GM23338 (cell line): ENCODE results near the gene ERBB4. TPM values are rescaled to one million over a fixed set of nuclear protein-coding genes. Genes with fewer than 3 reads are reported as not detected.

Source experiments
- ATAC-seq: fragments of 200-7000 bp; cut with Tn5 transposase; 3 replicates; pipeline ENCODE4 v1.9.1; 2020
- DNase-seq: peaks from one replicate; pipeline ENCODE4 v3.0.0-alpha.2; 2015; ENCODE audit warnings: low spot score
- H2AFZ ChIP-seq: fragments of 200-600 bp; sonication (generic); 2 replicates; pipeline ENCODE4 v1.8.0; 2016; ENCODE audit warnings: antibody characterized with exemption, mild to moderate bottlenecking, moderate library complexity
- H3F3A ChIP-seq: fragments of 200-600 bp; sonication (generic); replicated peaks from 2 replicates; pipeline ENCODE4 v1.8.0; 2017; ENCODE audit warnings: antibody characterized with exemption, mixed run types, low read depth
- H3K27ac ChIP-seq: fragments of 200-600 bp; sonication (generic); 2 replicates; pipeline ENCODE4 v1.6.1; 2016; ENCODE audit warnings: low read depth
- H3K27me3 ChIP-seq: fragments of 200-600 bp; sonication (generic); 2 replicates; pipeline ENCODE4 v1.8.0; 2016; ENCODE audit warnings: mild to moderate bottlenecking, mixed run types, moderate library complexity; ENCODE audit not compliant: insufficient read depth
- H3K36me3 ChIP-seq: fragments of 200-600 bp; sonication (generic); 2 replicates; pipeline ENCODE4 v1.8.0; 2016; ENCODE audit warnings: mild to moderate bottlenecking; ENCODE audit not compliant: insufficient read depth
- H3K4me1 ChIP-seq: fragments of 200-600 bp; sonication (generic); 2 replicates; pipeline ENCODE4 v1.8.0; 2016; ENCODE audit warnings: mild to moderate bottlenecking, moderate library complexity; ENCODE audit not compliant: insufficient read depth
- H3K4me2 ChIP-seq: fragments of 200-600 bp; sonication (generic); 2 replicates; pipeline ENCODE4 v1.7.1; 2017; ENCODE audit warnings: mixed run types
- H3K4me3 ChIP-seq: fragments of 200-600 bp; sonication (generic); 2 replicates; pipeline ENCODE4 v1.6.1; 2016; ENCODE audit warnings: mixed run types
- H3K79me2 ChIP-seq: fragments of 200-600 bp; sonication (generic); replicated peaks from 2 replicates; pipeline ENCODE4 v1.8.0; 2017; ENCODE audit warnings: mild to moderate bottlenecking; ENCODE audit not compliant: insufficient read depth
- H3K9me2 ChIP-seq: fragments of 200-600 bp; sonication (generic); 2 replicates; pipeline ENCODE4 v1.8.0; 2017; ENCODE audit not compliant: insufficient read depth
- H4K20me1 ChIP-seq: fragments of 200-600 bp; sonication (generic); replicated peaks from 2 replicates; pipeline ENCODE4 v1.8.0; 2017; ENCODE audit warnings: mild to moderate bottlenecking; ENCODE audit not compliant: insufficient read depth
- H3K27ac Mint-ChIP-seq: 2 replicates; pipeline ENCODE4 v1.8.0; 2020; ENCODE audit warnings: inconsistent platforms, mild to moderate bottlenecking, moderate library complexity, mixed read lengths
- H3K27me3 Mint-ChIP-seq: 3 replicates; pipeline ENCODE4 v1.8.0; 2022; ENCODE audit warnings: low read depth, mild to moderate bottlenecking, moderate library complexity, mixed read lengths, inconsistent platforms; ENCODE audit not compliant: insufficient read depth, poor library complexity
- H3K36me3 Mint-ChIP-seq: 3 replicates; pipeline ENCODE4 v1.8.0; 2021; ENCODE audit warnings: low read depth, mild to moderate bottlenecking, inconsistent platforms, moderate library complexity, mixed read lengths
- H3K4me1 Mint-ChIP-seq: 3 replicates; pipeline ENCODE4 v1.8.0; 2020; ENCODE audit warnings: mild to moderate bottlenecking, inconsistent platforms, mixed read lengths
- H3K4me3 Mint-ChIP-seq: 3 replicates; pipeline ENCODE4 v1.8.0; 2021; ENCODE audit warnings: moderate library complexity, mild to moderate bottlenecking, inconsistent platforms, mixed read lengths
- H3K9me3 Mint-ChIP-seq: 3 replicates; pipeline ENCODE4 v1.8.0; 2020; ENCODE audit warnings: moderate library complexity, mild to moderate bottlenecking, inconsistent platforms, mixed read lengths
- CREB1 ChIP-seq: fragments of 250-450 bp; sonication (Bioruptor Pico); IDR thresholded peaks from 2 replicates; pipeline ENCODE4 v1.5.0; 2020; ENCODE audit warnings: low read depth, mild to moderate bottlenecking, moderate library complexity
- EZH2 ChIP-seq: fragments of 200-600 bp; sonication (generic); IDR thresholded peaks from one replicate; pipeline ENCODE4 v1.8.0; 2017; ENCODE audit warnings: antibody characterized with exemption, mild to moderate bottlenecking, low read depth; ENCODE audit not compliant: unreplicated experiment
- EZH2phosphoT487 ChIP-seq: fragments of 200-600 bp; sonication (generic); IDR thresholded peaks from one replicate; pipeline ENCODE4 v1.8.1; 2018; ENCODE audit warnings: antibody characterized with exemption; ENCODE audit not compliant: unreplicated experiment
- JUNB ChIP-seq: IDR thresholded peaks from one replicate; pipeline ENCODE4 v1.6.1; 2016; ENCODE audit warnings: antibody characterized with exemption; ENCODE audit not compliant: unreplicated experiment
- NANOG ChIP-seq: IDR thresholded peaks from 2 replicates; pipeline ENCODE4 v1.6.1; 2016; ENCODE audit warnings: antibody characterized with exemption, borderline replicate concordance
- POLR2AphosphoS5 ChIP-seq: IDR thresholded peaks from 2 replicates; pipeline ENCODE4 v1.6.1; 2016; ENCODE audit warnings: antibody characterized with exemption, low read depth
- STAT1 ChIP-seq: IDR thresholded peaks from one replicate; pipeline ENCODE4 v1.6.1; 2016; ENCODE audit warnings: antibody characterized with exemption; ENCODE audit not compliant: unreplicated experiment
- ZNF114 ChIP-seq: fragments of 250-450 bp; sonication (Bioruptor Pico); IDR thresholded peaks from 2 replicates; pipeline ENCODE4 v1.5.0; 2020; ENCODE audit warnings: mild to moderate bottlenecking, moderate library complexity
- ZNF331 ChIP-seq: fragments of 250-450 bp; sonication (Bioruptor Pico); IDR thresholded peaks from 2 replicates; pipeline ENCODE4 v1.5.0; 2020; ENCODE audit warnings: low read depth, mild to moderate bottlenecking, moderate library complexity
- polyA plus RNA-seq: library from polyadenylated mRNA; unstranded; fragments of >200 nt; fragmentation: Nextera tagmentation; extraction: Ambion mirVana; gene quantifications from 2 replicates; pipeline ENCODE4 v1.2.1, GENCODE V29; 2016
- total RNA-seq: library from RNA; depleted of rRNA; stranded (reverse); fragments of >200 nt; shearing (Covaris generic); gene quantifications from 2 replicates; pipeline ENCODE4 v1.2.3, GENCODE V29; 2014
- TF ChIP-seq, protein P1 (sequence below): fragments of 250-450 bp; sonication (Bioruptor Pico); IDR thresholded peaks from 2 replicates; pipeline ENCODE4 v1.5.0; 2020; ENCODE audit warnings: mild to moderate bottlenecking, moderate library complexity
- TF ChIP-seq, protein P2 (sequence below): IDR thresholded peaks from 2 replicates; pipeline ENCODE4 v1.6.1; 2016; ENCODE audit warnings: antibody characterized with exemption
- TF ChIP-seq, protein P3 (sequence below): IDR thresholded peaks from one replicate; pipeline ENCODE4 v1.6.1; 2018; ENCODE audit warnings: antibody characterized with exemption; ENCODE audit not compliant: unreplicated experiment
- TF ChIP-seq, protein P4 (sequence below), 2 experiments: fragments of 200-600 bp in 1 of 2; sonication (generic) in 1 of 2; conservative IDR thresholded peaks; 2 replicates each; pipeline versions ENCODE4 v1.5.1 to v1.6.1; 2016 to 2017; ENCODE audit warnings: antibody characterized with exemption in 2 of 2, low read depth in 2 of 2, mild to moderate bottlenecking in 2 of 2, moderate library complexity in 1 of 2

Gene ERBB4
- total and polyA plus RNA-seq, 2 experiments from 2014 or later, result 0.73 to 1.1 TPM

DNA sequence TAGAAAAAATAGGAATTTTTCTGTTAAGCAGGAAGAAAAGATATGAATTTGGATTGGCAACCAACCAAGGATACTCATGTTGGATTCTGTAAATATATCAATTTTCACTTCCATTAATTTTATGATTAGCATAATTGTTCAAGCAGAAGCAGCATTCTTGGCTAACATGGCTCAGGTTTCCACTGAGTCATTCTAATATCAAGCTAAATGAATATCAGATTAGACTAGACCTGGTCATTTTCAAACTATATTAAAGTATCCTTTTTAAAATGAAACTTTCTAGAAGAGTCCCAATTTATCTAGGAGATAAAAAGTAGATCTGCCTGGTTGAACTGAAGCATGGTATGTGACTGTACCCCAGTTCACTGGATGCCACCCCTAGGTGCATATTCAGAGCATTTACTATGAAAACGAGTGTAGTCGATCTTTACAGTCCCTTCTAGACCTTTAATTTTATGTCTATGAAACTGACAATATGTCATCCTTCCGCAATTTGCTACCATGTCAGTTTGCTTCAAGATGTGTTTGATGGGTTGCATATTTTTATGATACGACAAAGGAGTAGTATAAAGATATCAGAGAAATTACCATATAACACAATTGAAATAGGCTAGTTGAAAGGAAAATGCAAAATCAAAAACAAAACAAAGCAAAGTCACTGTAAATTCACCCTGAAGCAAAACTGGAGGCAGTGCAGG lies 704.9 kb downstream of the ERBB4 start (continued):
- no peak for TF ChIP-seq EZH2phosphoT487

DNA sequence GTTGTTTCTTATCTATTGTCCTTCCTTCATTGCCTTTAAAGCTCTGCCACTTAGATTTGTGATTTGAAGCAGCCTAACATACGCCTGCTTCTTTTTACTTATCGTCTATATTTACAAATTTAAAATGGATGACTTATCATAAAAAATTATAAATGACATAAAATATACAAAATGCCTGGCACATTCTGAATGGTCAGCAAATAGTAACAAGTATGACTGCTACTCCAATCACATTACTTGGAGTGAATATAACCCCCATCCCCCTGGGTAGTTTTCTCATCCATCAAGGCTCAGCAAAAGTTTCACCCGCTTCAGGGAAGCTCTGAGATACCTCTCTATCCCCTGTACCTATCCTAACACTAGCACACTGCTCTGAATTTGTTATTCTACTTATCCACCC lies 708.9 kb downstream of the ERBB4 start:
- no peaks in the 10 kb centered on the region for H3K79me2 ChIP-seq
- H3K4me2 ChIP-seq, result no peak overlapping the region
- H3K9me2 ChIP-seq, result no peaks in the 10 kb centered on the region
- no peaks in the 10 kb centered on the region for H3K36me3 ChIP-seq
- H3K27me3 ChIP-seq, result no peaks in the 10 kb centered on the region
- H3K27ac ChIP-seq, result no peak overlapping the region
- Mint-ChIP-seq H3K4me3 (no peak overlapping the region), H3K4me1 (no peaks in the 10 kb centered on the region), H3K9me3 (no peaks in the 10 kb centered on the region), H3K27me3 (no peaks in the 10 kb centered on the region), H3K36me3 (no peaks in the 10 kb centered on the region), H3K27ac (no peak overlapping the region)
- no peaks in the 10 kb centered on the region for H4K20me1 ChIP-seq
- H3K4me1 ChIP-seq, result no peaks in the 10 kb centered on the region
- H2AFZ ChIP-seq, result no peak overlapping the region
- TF ChIP-seq, protein P1, sequence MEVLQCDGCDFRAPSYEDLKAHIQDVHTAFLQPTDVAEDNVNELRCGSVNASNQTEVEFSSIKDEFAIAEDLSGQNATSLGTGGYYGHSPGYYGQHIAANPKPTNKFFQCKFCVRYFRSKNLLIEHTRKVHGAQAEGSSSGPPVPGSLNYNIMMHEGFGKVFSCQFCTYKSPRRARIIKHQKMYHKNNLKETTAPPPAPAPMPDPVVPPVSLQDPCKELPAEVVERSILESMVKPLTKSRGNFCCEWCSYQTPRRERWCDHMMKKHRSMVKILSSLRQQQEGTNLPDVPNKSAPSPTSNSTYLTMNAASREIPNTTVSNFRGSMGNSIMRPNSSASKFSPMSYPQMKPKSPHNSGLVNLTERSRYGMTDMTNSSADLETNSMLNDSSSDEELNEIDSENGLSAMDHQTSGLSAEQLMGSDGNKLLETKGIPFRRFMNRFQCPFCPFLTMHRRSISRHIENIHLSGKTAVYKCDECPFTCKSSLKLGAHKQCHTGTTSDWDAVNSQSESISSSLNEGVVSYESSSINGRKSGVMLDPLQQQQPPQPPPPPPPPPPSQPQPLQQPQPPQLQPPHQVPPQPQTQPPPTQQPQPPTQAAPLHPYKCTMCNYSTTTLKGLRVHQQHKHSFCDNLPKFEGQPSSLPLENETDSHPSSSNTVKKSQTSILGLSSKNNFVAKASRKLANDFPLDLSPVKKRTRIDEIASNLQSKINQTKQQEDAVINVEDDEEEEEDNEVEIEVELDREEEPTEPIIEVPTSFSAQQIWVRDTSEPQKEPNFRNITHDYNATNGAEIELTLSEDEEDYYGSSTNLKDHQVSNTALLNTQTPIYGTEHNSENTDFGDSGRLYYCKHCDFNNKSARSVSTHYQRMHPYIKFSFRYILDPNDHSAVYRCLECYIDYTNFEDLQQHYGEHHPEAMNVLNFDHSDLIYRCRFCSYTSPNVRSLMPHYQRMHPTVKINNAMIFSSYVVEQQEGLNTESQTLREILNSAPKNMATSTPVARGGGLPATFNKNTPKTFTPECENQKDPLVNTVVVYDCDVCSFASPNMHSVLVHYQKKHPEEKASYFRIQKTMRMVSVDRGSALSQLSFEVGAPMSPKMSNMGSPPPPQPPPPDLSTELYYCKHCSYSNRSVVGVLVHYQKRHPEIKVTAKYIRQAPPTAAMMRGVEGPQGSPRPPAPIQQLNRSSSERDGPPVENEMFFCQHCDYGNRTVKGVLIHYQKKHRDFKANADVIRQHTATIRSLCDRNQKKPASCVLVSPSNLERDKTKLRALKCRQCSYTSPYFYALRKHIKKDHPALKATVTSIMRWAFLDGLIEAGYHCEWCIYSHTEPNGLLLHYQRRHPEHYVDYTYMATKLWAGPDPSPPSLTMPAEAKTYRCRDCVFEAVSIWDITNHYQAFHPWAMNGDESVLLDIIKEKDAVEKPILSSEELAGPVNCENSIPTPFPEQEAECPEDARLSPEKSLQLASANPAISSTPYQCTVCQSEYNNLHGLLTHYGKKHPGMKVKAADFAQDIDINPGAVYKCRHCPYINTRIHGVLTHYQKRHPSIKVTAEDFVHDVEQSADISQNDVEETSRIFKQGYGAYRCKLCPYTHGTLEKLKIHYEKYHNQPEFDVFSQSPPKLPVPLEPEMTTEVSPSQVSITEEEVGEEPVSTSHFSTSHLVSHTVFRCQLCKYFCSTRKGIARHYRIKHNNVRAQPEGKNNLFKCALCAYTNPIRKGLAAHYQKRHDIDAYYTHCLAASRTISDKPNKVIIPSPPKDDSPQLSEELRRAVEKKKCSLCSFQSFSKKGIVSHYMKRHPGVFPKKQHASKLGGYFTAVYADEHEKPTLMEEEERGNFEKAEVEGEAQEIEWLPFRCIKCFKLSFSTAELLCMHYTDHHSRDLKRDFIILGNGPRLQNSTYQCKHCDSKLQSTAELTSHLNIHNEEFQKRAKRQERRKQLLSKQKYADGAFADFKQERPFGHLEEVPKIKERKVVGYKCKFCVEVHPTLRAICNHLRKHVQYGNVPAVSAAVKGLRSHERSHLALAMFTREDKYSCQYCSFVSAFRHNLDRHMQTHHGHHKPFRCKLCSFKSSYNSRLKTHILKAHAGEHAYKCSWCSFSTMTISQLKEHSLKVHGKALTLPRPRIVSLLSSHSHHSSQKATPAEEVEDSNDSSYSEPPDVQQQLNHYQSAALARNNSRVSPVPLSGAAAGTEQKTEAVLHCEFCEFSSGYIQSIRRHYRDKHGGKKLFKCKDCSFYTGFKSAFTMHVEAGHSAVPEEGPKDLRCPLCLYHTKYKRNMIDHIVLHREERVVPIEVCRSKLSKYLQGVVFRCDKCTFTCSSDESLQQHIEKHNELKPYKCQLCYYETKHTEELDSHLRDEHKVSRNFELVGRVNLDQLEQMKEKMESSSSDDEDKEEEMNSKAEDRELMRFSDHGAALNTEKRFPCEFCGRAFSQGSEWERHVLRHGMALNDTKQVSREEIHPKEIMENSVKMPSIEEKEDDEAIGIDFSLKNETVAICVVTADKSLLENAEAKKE (CRISPR knock-in tag), result no peak
- TF ChIP-seq CREB1 (CRISPR knock-in tag), result no peak
- TF ChIP-seq POLR2AphosphoS5, result no peak
- TF ChIP-seq NANOG, result no peak
- TF ChIP-seq JUNB, result no peak
- no peak for TF ChIP-seq EZH2
- no peak for TF ChIP-seq ZNF114 (CRISPR knock-in tag)
- TF ChIP-seq, protein P2, sequence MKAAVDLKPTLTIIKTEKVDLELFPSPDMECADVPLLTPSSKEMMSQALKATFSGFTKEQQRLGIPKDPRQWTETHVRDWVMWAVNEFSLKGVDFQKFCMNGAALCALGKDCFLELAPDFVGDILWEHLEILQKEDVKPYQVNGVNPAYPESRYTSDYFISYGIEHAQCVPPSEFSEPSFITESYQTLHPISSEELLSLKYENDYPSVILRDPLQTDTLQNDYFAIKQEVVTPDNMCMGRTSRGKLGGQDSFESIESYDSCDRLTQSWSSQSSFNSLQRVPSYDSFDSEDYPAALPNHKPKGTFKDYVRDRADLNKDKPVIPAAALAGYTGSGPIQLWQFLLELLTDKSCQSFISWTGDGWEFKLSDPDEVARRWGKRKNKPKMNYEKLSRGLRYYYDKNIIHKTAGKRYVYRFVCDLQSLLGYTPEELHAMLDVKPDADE, result no peak
- TF ChIP-seq, protein P3, sequence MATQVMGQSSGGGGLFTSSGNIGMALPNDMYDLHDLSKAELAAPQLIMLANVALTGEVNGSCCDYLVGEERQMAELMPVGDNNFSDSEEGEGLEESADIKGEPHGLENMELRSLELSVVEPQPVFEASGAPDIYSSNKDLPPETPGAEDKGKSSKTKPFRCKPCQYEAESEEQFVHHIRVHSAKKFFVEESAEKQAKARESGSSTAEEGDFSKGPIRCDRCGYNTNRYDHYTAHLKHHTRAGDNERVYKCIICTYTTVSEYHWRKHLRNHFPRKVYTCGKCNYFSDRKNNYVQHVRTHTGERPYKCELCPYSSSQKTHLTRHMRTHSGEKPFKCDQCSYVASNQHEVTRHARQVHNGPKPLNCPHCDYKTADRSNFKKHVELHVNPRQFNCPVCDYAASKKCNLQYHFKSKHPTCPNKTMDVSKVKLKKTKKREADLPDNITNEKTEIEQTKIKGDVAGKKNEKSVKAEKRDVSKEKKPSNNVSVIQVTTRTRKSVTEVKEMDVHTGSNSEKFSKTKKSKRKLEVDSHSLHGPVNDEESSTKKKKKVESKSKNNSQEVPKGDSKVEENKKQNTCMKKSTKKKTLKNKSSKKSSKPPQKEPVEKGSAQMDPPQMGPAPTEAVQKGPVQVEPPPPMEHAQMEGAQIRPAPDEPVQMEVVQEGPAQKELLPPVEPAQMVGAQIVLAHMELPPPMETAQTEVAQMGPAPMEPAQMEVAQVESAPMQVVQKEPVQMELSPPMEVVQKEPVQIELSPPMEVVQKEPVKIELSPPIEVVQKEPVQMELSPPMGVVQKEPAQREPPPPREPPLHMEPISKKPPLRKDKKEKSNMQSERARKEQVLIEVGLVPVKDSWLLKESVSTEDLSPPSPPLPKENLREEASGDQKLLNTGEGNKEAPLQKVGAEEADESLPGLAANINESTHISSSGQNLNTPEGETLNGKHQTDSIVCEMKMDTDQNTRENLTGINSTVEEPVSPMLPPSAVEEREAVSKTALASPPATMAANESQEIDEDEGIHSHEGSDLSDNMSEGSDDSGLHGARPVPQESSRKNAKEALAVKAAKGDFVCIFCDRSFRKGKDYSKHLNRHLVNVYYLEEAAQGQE, result no peak
- TF ChIP-seq EZH2phosphoT487, result no peak
- TF ChIP-seq, protein P4, sequence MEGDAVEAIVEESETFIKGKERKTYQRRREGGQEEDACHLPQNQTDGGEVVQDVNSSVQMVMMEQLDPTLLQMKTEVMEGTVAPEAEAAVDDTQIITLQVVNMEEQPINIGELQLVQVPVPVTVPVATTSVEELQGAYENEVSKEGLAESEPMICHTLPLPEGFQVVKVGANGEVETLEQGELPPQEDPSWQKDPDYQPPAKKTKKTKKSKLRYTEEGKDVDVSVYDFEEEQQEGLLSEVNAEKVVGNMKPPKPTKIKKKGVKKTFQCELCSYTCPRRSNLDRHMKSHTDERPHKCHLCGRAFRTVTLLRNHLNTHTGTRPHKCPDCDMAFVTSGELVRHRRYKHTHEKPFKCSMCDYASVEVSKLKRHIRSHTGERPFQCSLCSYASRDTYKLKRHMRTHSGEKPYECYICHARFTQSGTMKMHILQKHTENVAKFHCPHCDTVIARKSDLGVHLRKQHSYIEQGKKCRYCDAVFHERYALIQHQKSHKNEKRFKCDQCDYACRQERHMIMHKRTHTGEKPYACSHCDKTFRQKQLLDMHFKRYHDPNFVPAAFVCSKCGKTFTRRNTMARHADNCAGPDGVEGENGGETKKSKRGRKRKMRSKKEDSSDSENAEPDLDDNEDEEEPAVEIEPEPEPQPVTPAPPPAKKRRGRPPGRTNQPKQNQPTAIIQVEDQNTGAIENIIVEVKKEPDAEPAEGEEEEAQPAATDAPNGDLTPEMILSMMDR (conservative IDR thresholded peaks at IDR 0.05; ENCODE audit: low read depth in 2 of 2), result no peak
- TF ChIP-seq ZNF331, result no peak
- TF ChIP-seq STAT1, result no peak
- DNase-seq (no peak), ATAC-seq (no peak)
- H3F3A ChIP-seq, result no peaks in the 10 kb centered on the region
- H3K4me3 ChIP-seq, result no peak overlapping the region
